K562 (cell line): ENCODE measurements around the gene IRF8. TPM values are rescaled to one million over a fixed set of nuclear protein-coding genes. Genes with fewer than 3 reads are reported as not detected.

Source experiments
- ATAC-seq: fragments of 200-7000 bp; cut with Tn5 transposase; 3 replicates; pipeline ENCODE4 v1.9.1; 2020; ENCODE audit warnings: moderate library complexity
- BruUV-seq: library from RNA; stranded (reverse); fragments of 400-500 nt; replicated peaks from 2 replicates; lab custom pipeline; 2021; lab: Mats Ljungman, UMichigan
- CTCF ChIA-PET: fragments of 300-600 bp; formaldehyde crosslinking; extraction: SDS; loops from one replicate; lab custom pipeline; 2021; ENCODE audit warnings: low intra/inter-chr PET ratio; lab: Yijun Ruan, JAX
- POLR2A ChIA-PET: fragments of 300-600, 350-650 bp; sonication (Branson Sonifier 250); formaldehyde crosslinking; extraction: SDS; loops from one replicate; lab custom pipeline; 2021; ENCODE audit warnings: antibody characterized with exemption, inconsistent platforms; lab: Yijun Ruan, JAX
- DNase-seq, 4 experiments: peaks; one replicate each; pipeline versions ENCODE4 v3.0.0 to v3.0.0-alpha.2; 2011 to 2018; ENCODE audit warnings: low spot score in 3 of 4, mixed read lengths in 3 of 4; ENCODE audit errors: extremely low read depth in 1 of 4
- FAIRE-seq: peaks from 2 replicates; lab custom pipeline; 2011; peaks lifted over from hg19 to GRCh38; lab: Jason Lieb, UNC
- H2AFZ ChIP-seq: 2 replicates; pipeline ENCODE4 v1.6.0; 2011; ENCODE audit warnings: low read depth, low read length, control low read depth, inconsistent platforms
- H3K27ac ChIP-seq: fragments of 200-600 bp; 3 replicates; pipeline ENCODE4 v1.8.0; 2011; ENCODE audit warnings: low read depth, mild to moderate bottlenecking, control low read depth, inconsistent platforms, low read length, moderate library complexity, mixed read lengths; ENCODE audit errors: extremely low read depth
- H3K27me3 ChIP-seq, 2 experiments: fragments of 300-600 bp in 1 of 2; 2 replicates in 1 of 2; 3 replicates in 1 of 2; pipeline versions ENCODE4 v1.6.0 to v1.8.0; 2011; ENCODE audit warnings: inconsistent platforms in 2 of 2, low read length in 2 of 2, mild to moderate bottlenecking in 1 of 2, mixed read lengths in 1 of 2, moderate library complexity in 1 of 2; ENCODE audit not compliant: control insufficient read depth in 2 of 2, insufficient read depth in 2 of 2
- H3K36me3 ChIP-seq: fragments of 300-600 bp; 3 replicates; pipeline ENCODE4 v1.8.0; 2011; ENCODE audit warnings: mild to moderate bottlenecking, low read length, inconsistent platforms; ENCODE audit not compliant: control insufficient read depth, insufficient read depth
- H3K4me1 ChIP-seq, 2 experiments: fragments of 200-600 bp in 1 of 2; replicated peaks in 1 of 2; 2 replicates in 1 of 2; 3 replicates in 1 of 2; pipeline versions ENCODE4 v1.5.1 to v1.8.0; 2011; ENCODE audit warnings: inconsistent platforms in 2 of 2, low read length in 2 of 2, mild to moderate bottlenecking in 1 of 2, mixed read lengths in 1 of 2, moderate library complexity in 1 of 2; ENCODE audit not compliant: control insufficient read depth in 2 of 2, insufficient read depth in 2 of 2
- H3K4me2 ChIP-seq: 2 replicates; pipeline ENCODE4 v1.6.1; 2011; ENCODE audit warnings: low read length, control low read depth, inconsistent platforms, mixed read lengths; ENCODE audit not compliant: insufficient read depth
- H3K4me3 ChIP-seq: fragments of 200-600 bp; sonication (generic), shearing (Covaris generic); 2 replicates; pipeline ENCODE4 v1.5.1; 2016; ENCODE audit warnings: control low read depth, inconsistent platforms
- H3K79me2 ChIP-seq: fragments of 200-600 bp; 3 replicates; pipeline ENCODE4 v1.8.0; 2011; ENCODE audit warnings: low read length, inconsistent platforms; ENCODE audit not compliant: control insufficient read depth, insufficient read depth
- H3K9ac ChIP-seq, 2 experiments: 2 replicates each; pipeline versions ENCODE4 v1.6.0 to v1.6.1; 2011; ENCODE audit warnings: low read depth in 2 of 2, low read length in 2 of 2, control low read depth in 1 of 2, inconsistent platforms in 1 of 2, mild to moderate bottlenecking in 1 of 2, mixed read lengths in 1 of 2; ENCODE audit not compliant: insufficient read depth in 1 of 2
- H3K9me1 ChIP-seq: one replicate; pipeline ENCODE4 v1.6.0; 2011; ENCODE audit warnings: inconsistent platforms, mild to moderate bottlenecking, low read length, moderate library complexity; ENCODE audit not compliant: control insufficient read depth, insufficient read depth
- H3K9me3 ChIP-seq: replicated peaks from 2 replicates; pipeline ENCODE4 v1.5.1; 2011; ENCODE audit warnings: low read depth, low read length, inconsistent platforms; ENCODE audit not compliant: control insufficient read depth, insufficient read depth
- H4K20me1 ChIP-seq: replicated peaks from 2 replicates; pipeline ENCODE4 v1.6.1; 2011; ENCODE audit warnings: low read length, inconsistent platforms, mixed read lengths; ENCODE audit not compliant: control insufficient read depth, insufficient read depth
- ADNP ChIP-seq: fragments of 200-800 bp; sonication (Bioruptor generic); IDR thresholded peaks from 2 replicates; pipeline ENCODE4 v1.6.1; 2016; ENCODE audit warnings: missing genetic modification characterization, missing compliant biosample characterization
- BMI1 ChIP-seq: fragments of 150-350 bp; IDR thresholded peaks from 2 replicates; pipeline ENCODE4 v1.6.1; 2014; ENCODE audit warnings: low read length
- CBFB ChIP-seq: sonication (generic); formaldehyde crosslinking; IDR thresholded peaks from 2 replicates; pipeline ENCODE4 v1.4.0; 2020; ENCODE audit warnings: mild to moderate bottlenecking, missing genetic modification reagents
- FOS ChIP-seq: IDR thresholded peaks from 3 replicates; pipeline ENCODE4 v1.6.1; 2011; ENCODE audit not compliant: insufficient read length; ENCODE audit errors: extremely low read depth
- NR0B1 ChIP-seq: fragments of 450-650 bp; IDR thresholded peaks from one replicate; pipeline ENCODE4 v1.6.1; 2018; ENCODE audit warnings: mild to moderate bottlenecking, moderate library complexity; ENCODE audit not compliant: partially characterized antibody
- POLR2AphosphoS5 ChIP-seq: IDR thresholded peaks from 2 replicates; pipeline ENCODE4 v1.6.1; 2011; ENCODE audit warnings: mild to moderate bottlenecking, low read depth, low read length, moderate library complexity; ENCODE audit not compliant: control insufficient read depth, insufficient read depth
- WGBS: fragments of 100-300 bp; shearing (Covaris generic); methylation state at CpG from one replicate; pipeline ENCODE4 v1.1.6; 2016; ENCODE audit warnings: low coverage, mixed read lengths; ENCODE audit not compliant: insufficient coverage; ENCODE audit errors: missing lambda C conversion rate; 5-methylcytosine and 5-hydroxymethylcytosine counted together
- in situ Hi-C: fragments of 300-500 bp; cut with MboI; formaldehyde crosslinking; loops from 4 replicates; pipeline ENCODE4 v1.15.0; 2018; ENCODE audit warnings: inconsistent platforms, mixed read lengths
- intact Hi-C: fragments of 100-400 bp; cut with micrococcal nuclease; formaldehyde crosslinking; loops from 2 replicates; pipeline ENCODE4 v1.14.2; 2022
- polyA plus RNA-seq, 8 experiments: library from polyadenylated mRNA; depleted of rRNA in 4 of 8; stranded (reverse) in 5 of 8; unstranded in 3 of 8; fragments of >200 nt; fragmentation: Nextera tagmentation in 2 of 8; fragmentation: Illumina TruSeq in 1 of 8; extraction: Ambion mirVana in 2 of 8; extraction: Trizol in 1 of 8; gene quantifications; 2 replicates each; pipeline versions ENCODE4 v1.2.1 to v1.2.3, GENCODE V29; 2011 to 2014; ENCODE audit warnings: inconsistent platforms in 1 of 8, missing spikeins in 1 of 8
- total RNA-seq, 7 experiments: library from RNA; depleted of rRNA in 6 of 7; stranded (reverse); fragments of >200 nt in 6 of 7; fragmentation: Illumina TruSeq in 2 of 7; extraction: Trizol in 2 of 7; gene quantifications; 2 replicates each; pipeline versions ENCODE4 v1.2.1 to v1.2.3, GENCODE V29; 2011 to 2021; ENCODE audit warnings: low replicate concordance in 1 of 7

The IRF8 gene
- total and polyA plus RNA-seq, 9 of the 15 experiments (the other 6 are each of a cell fraction or from before 2014, with no cell fraction given): 0.01 to 0.98 TPM; not detected in 7

GRCh38 chr16:85851034-85851785 lies 47.8 kb upstream of the IRF8 start (continued):
- TF ChIP-seq POLR2AphosphoS5 (no peak), CBFB (no peak)

GRCh38 chr16:85853547-85854545 lies 45.1 kb upstream of the IRF8 start:
- FAIRE-seq: no peak

More at GRCh38 chr16:85853547-85854545, 45.1 kb upstream of the IRF8 start:
- POLR2A ChIA-PET: interaction anchor here (0.6 kb wide), 1 partner anchor 59 kb away, joined by 3 read pairs; no protein-coding TSS in a partner anchor
- no TSS peak for BruUV-seq
- Histone ChIP-seq H3K27ac (no peak overlapping the region), H3K27me3 (peaks cover 9 to 48% of the 10 kb centered on the region in 2 experiments), H3K9me3 (no peaks in the 10 kb centered on the region), H3K36me3 (no peaks in the 10 kb centered on the region), H2AFZ (no peak overlapping the region), H3K9me1 (no peaks in the 10 kb centered on the region)
- in situ Hi-C loops: no loop called here
- TF ChIP-seq ADNP (tag) (no peak), BMI1 (no peak), NR0B1 (no peak), FOS (no peak)
- TF ChIP-seq, all 486 proteins: peak for 0
- WGBS: 2% methylated on average over 16 of the region's 16 CpGs
- H3K9ac ChIP-seq: no peak overlapping the region
- H3K4me3 ChIP-seq: no peak overlapping the region
- no peaks in the 10 kb centered on the region for H3K79me2 ChIP-seq
- DNase-seq: no peak
- CTCF ChIA-PET: no interaction called here
- H4K20me1 ChIP-seq: peaks cover 3% of the 10 kb centered on the region; the same call in 1 of the 2 replicates
- no peak overlapping the region for H3K4me2 ChIP-seq
- H3K4me1 ChIP-seq: peaks cover 0 to 17% of the 10 kb centered on the region in 2 experiments; a peak in 3 of 5 replicates
- intact Hi-C loops: no loop called here
- no peak for ATAC-seq
